Body of pancreas (tissue), 4 donors: ENCODE data around the gene CPLX1. TPM values are rescaled to one million over a fixed set of nuclear protein-coding genes. Genes with fewer than 3 reads are reported as not detected.

Experiments
- ATAC-seq: fragments of 150-250 bp; one replicate; pipeline ENCODE4 v1.9.1; 2016
- DNase-seq, 4 donors: peaks; one replicate each; pipeline ENCODE4 v3.0.0-alpha.2; 2019
- H3K27ac ChIP-seq, 4 donors: fragments of 200-600 bp; sonication (generic); 1 replicate in 3 of 4; 2 replicates in 1 of 4; pipeline versions ENCODE4 v1.5.1 to v1.6.1; 2016 to 2019; ENCODE audit warnings: mild to moderate bottlenecking in 1 of 4, mixed read lengths in 1 of 4, moderate library complexity in 1 of 4
- H3K27me3 ChIP-seq, 2 donors: fragments of 200-600 bp; sonication (generic); one replicate each; pipeline ENCODE4 v1.6.0; 2016; ENCODE audit warnings: mild to moderate bottlenecking in 1 of 2
- H3K36me3 ChIP-seq, 2 donors: fragments of 200-600 bp; sonication (generic); replicated peaks in 1 of 2; 2 replicates each; pipeline ENCODE4 v1.5.1; 2016; ENCODE audit warnings: low read depth in 2 of 2; ENCODE audit not compliant: insufficient read depth in 1 of 2
- H3K4me1 ChIP-seq: fragments of 200-600 bp; sonication (generic); one replicate; pipeline ENCODE4 v1.6.0; 2016
- H3K4me3 ChIP-seq, 2 donors: fragments of 200-600 bp; sonication (generic); 1 replicate in 1 of 2; 2 replicates in 1 of 2; pipeline ENCODE4 v1.5.1; 2016 to 2019
- H3K9me3 ChIP-seq, 3 donors: fragments of 200-600 bp; sonication (generic); 1 replicate in 2 of 3; 2 replicates in 1 of 3; pipeline ENCODE4 v1.5.1; 2016
- POLR2A ChIP-seq, 3 donors: fragments of 450-650 bp; IDR thresholded peaks; one replicate each; pipeline ENCODE4 v1.6.1; 2016; ENCODE audit warnings: antibody characterized with exemption in 3 of 3, mild to moderate bottlenecking in 2 of 3
- WGBS, 2 donors: methylation state at CpG; one replicate each; pipeline ENCODE4 v1.1.5; 2017; 5-methylcytosine and 5-hydroxymethylcytosine counted together
- intact Hi-C: fragments of 100-400 bp; cut with DNase I; formaldehyde crosslinking; loops from one replicate; pipeline ENCODE4 v1.15.1; 2023
- total RNA-seq, 2 donors: library from RNA; depleted of rRNA; stranded (reverse); fragments of >200 nt; gene quantifications; one replicate each; pipeline ENCODE4 v1.1.0, GENCODE V29; 2016
- TF ChIP-seq, protein P1 (sequence below), 7 experiments: fragments of 450-650 bp in 4 of 7; fragments of 200-600 bp in 3 of 7; sonication (generic) in 3 of 7; IDR thresholded peaks; one replicate each; pipeline ENCODE4 v1.5.1; 2016 to 2019; ENCODE audit warnings: antibody characterized with exemption in 7 of 7

CPLX1 gene
- total RNA-seq, 2 donors from 2014 or later = 0.52 to 2.0 TPM

DNA sequence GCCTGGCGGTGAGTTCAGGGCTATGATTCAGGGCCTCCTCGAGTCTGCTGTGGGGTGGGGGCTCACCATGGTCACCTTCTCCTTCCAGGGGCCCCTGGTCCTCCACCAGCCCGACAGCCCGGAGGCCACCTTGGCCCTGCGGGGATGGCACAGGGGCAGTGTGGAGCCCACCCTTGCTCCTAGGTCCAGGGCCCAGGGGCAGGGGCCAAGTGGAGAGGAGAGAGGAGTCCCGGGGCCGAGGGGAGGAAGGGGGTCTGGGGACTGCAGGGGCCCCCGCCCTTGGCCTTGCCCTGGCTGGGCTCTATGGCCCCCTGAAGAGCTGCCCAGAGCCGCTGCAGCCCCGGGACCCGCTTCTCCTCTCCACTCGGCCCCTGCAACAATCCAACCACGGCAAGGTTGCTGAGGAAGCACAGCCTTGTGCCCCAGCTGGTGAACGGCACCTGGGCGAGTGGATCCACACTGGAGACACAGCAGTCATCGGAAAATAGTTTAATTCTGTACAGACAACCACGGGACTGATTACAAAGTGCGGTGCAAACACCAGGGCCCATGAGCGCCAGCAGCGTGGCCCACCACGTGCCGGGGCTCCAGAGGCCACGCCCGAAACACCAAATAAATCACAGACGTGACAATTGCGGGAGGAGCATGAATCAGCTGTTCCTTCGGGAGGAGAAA lies 23.0 kb upstream of the CPLX1 start:
- WGBS, 2 donors = 86 to 92% methylated on average over 12 to 27 of the region's 27 CpGs
- TF ChIP-seq, protein P1, sequence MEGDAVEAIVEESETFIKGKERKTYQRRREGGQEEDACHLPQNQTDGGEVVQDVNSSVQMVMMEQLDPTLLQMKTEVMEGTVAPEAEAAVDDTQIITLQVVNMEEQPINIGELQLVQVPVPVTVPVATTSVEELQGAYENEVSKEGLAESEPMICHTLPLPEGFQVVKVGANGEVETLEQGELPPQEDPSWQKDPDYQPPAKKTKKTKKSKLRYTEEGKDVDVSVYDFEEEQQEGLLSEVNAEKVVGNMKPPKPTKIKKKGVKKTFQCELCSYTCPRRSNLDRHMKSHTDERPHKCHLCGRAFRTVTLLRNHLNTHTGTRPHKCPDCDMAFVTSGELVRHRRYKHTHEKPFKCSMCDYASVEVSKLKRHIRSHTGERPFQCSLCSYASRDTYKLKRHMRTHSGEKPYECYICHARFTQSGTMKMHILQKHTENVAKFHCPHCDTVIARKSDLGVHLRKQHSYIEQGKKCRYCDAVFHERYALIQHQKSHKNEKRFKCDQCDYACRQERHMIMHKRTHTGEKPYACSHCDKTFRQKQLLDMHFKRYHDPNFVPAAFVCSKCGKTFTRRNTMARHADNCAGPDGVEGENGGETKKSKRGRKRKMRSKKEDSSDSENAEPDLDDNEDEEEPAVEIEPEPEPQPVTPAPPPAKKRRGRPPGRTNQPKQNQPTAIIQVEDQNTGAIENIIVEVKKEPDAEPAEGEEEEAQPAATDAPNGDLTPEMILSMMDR (IDR thresholded peaks at IDR 0.05) = no peak
- no peak for TF ChIP-seq POLR2A (IDR thresholded peaks at IDR 0.05)
- DNase-seq (peak in 1 of 4 donors; percentile 7), ATAC-seq (no peak)
- no peaks in the 10 kb centered on the region for H3K9me3 ChIP-seq
- H3K4me1 ChIP-seq = no peaks in the 10 kb centered on the region
- no peaks in the 10 kb centered on the region for H3K27me3 ChIP-seq
- intact Hi-C loops = no loop called here
- H3K4me3 ChIP-seq = no peak overlapping the region
- no peak overlapping the region for H3K27ac ChIP-seq
- peaks cover 0 to 10% of the 10 kb centered on the region in 2 donors for H3K36me3 ChIP-seq

DNA sequence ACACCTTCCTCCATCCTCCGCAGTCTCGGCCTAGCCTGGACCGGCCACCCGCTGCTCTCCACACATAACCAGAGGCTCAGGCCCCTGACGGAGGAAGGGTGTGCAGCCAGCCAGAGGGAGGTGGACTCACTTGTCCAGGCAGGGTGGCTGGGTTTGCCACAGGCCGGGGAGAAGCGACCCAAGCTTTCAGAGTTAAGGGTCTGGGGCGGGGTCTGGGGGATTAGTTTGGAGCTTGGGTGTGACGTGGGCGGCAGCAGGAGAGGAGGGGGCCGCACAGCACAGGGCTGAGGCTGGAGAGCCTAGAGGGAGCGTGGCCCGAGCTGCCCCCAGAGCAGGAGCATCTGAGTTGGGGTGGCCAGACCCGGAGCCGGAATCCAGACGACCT lies 22.4 kb upstream of the CPLX1 start:
- Histone ChIP-seq H3K27ac (no peak overlapping the region), H3K4me3 (no peak overlapping the region), H3K36me3 (peaks cover 0 to 10% of the 10 kb centered on the region in 2 donors), H3K4me1 (no peaks in the 10 kb centered on the region), H3K27me3 (no peaks in the 10 kb centered on the region), H3K9me3 (no peaks in the 10 kb centered on the region)
- TF ChIP-seq, protein P1 (IDR thresholded peaks at IDR 0.05) = no peak
- no peak for TF ChIP-seq POLR2A (IDR thresholded peaks at IDR 0.05)
- no peak for DNase-seq
- WGBS, 2 donors = 89 to 95% methylated on average over 15 to 16 of the region's 16 CpGs
- intact Hi-C loops = no loop called here
- ATAC-seq = no peak

DNA sequence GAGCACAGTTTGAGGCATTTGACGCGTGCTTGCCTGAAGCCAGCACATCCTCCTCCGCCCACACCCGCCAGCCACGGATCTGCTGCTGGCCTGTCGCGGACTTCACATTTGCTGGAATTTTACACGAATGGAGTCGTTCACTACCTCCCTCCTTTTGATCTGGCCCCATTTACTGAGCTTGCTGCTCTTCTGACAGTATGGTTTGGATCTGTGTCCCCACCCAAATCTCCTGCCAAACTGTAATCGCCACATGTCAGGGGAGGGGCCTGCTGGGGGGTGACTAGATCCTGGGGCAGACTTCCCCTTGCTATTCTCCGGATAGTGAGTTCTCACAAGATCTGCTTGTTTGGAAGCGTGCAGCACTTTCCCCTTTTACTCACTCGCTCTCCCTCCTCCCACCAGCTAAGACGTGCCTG lies 19.9 kb upstream of the CPLX1 start:
- no peak for DNase-seq
- no peaks in the 10 kb centered on the region for H3K9me3 ChIP-seq
- H3K27ac ChIP-seq = no peak overlapping the region
- H3K27me3 ChIP-seq = no peaks in the 10 kb centered on the region
- ATAC-seq = no peak
- no peak for TF ChIP-seq POLR2A (IDR thresholded peaks at IDR 0.05)
- TF ChIP-seq, protein P1 (IDR thresholded peaks at IDR 0.05) = no peak
- peaks cover 0 to 7% of the 10 kb centered on the region in 2 donors for H3K36me3 ChIP-seq
- 83 to 91% methylated on average over 14 of the region's 14 CpGs for WGBS, 2 donors
- no peaks in the 10 kb centered on the region for H3K4me1 ChIP-seq
- H3K4me3 ChIP-seq = no peak overlapping the region
- intact Hi-C loops = no loop called here

DNA sequence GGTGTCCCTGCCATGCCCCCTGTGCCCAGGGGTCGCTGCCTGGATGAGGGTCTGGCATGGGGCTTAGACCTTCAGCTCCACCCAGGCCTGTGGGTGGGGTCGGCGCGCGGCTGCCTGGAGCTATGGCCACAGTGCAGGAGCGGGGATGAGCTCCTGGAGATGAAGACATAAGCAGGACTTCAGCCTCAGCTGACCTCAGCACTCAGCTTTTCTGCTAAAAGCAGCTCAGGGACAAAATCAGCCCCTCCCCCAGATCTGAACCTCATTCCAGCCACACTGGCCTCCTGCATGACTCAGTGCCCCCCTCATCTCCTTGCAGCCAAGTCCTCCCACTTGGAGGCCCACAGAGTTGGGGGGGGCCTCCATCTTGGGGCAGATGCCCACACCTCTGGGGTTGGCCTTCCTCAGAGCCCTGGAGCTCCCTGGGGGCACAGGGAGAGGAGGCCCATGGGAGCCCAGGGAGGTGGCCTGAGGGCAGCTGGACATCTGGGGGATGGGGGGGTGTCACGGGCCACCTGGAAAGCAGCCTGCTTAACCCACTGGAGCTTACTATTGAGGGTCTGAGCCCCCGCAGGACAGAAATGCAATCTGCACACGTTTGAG lies 19.4 kb upstream of the CPLX1 start:
- H3K36me3 ChIP-seq = peaks cover 0 to 6% of the 10 kb centered on the region in 2 donors
- no peak overlapping the region for H3K27ac ChIP-seq
- H3K4me3 ChIP-seq = no peak overlapping the region
- intact Hi-C loops = no loop called here
- TF ChIP-seq, protein P1 (IDR thresholded peaks at IDR 0.05) = no peak
- no peaks in the 10 kb centered on the region for H3K9me3 ChIP-seq
- H3K4me1 ChIP-seq = no peaks in the 10 kb centered on the region
- DNase-seq (peak in 1 of 4 donors; percentile 5), ATAC-seq (peak; percentile 20)
- 66 to 90% methylated on average over 2 to 9 of the region's 9 CpGs for WGBS, 2 donors
- H3K27me3 ChIP-seq = no peaks in the 10 kb centered on the region
